ENCODE measurements around the gene PTPRF.

Gene PTPRF

DNA sequence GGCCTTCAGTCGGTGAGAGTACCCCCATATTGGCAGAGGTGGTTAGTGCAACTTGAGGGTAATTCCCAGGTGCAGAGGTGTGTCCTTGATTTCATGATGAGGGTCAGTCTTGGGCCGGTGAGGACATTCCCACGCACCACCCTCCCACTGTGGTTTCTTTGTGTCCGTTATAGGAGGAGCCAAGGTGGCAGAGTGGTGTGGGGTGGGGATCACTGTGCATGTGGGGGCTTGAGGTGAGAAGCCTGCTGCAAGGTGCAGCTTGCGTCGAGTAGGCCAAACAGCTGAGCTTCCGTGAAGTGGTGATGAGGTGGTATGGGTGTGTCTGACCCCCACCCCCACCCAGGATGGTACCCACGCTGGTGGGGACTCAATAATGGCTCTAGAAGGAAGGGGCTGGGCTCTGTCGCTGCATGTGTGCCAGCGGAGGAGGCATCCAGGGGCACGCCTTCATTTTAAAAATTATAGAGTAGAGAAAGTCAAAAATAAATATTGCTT lies 6.2 kb downstream of the PTPRF start:
- no peak for DNase-seq (ENCODE audit: extremely low spot score)
- ChIA-PET CTCF (no interaction called here), POLR2A (no interaction called here)
- no peak for TF ChIP-seq FOXM1 (IDR thresholded peaks at IDR 0.05; ENCODE audit: borderline replicate concordance)
- TF ChIP-seq BHLHE40 (IDR thresholded peaks at IDR 0.05; ENCODE audit: borderline replicate concordance) = no peak
- no peak for TF ChIP-seq CTBP1 (IDR thresholded peaks at IDR 0.05; ENCODE audit: borderline replicate concordance)
- TF ChIP-seq HDGF (IDR thresholded peaks at IDR 0.05; ENCODE audit: borderline replicate concordance) = no peak
- TF ChIP-seq FOXK2 (IDR thresholded peaks at IDR 0.05) = no peak
- no peak for TF ChIP-seq FOXA1 (IDR thresholded peaks at IDR 0.05)

DNA sequence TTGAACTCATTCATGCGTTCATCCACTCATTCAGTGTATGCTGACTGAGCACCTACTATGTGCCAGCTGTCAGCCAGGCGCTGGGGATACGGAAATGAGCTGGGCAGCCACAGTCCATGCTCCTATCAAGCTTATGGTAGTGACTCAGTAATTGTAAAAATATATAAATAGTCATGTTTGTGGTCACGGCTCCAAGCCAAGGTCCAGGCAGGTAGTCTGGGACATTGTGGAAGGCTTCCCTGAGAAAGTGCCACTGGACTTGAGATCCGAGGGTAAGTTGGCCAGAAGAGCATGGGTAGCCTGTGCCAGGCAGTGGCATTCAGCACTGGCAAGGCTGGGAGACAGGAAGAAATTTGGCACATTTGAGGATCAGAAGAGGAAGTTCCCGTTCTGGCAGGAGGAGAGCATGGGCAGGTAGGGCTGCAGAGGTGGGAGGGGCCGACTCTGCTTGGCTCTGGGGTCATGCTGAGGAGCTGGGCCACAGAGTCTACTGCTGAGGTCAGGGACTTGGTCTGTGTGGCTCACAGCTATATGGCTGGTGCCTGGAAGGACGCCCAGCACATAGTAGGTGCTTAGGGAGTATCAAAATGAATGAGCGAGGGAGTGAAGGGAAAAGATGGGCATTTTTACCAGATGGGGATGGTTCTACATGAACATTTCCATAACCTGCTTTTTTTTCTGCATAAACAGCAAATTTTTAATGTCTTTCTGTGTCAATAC lies 6.9 kb downstream of the PTPRF start:
- POLR2A ChIA-PET = no interaction called here
- CTCF ChIA-PET = no interaction called here
- no peak for DNase-seq (ENCODE audit: extremely low spot score)
- TF ChIP-seq TARDBP (IDR thresholded peaks at IDR 0.05) = no peak
- TF ChIP-seq HDGF (IDR thresholded peaks at IDR 0.05; ENCODE audit: borderline replicate concordance) = no peak
- TF ChIP-seq FOXA1 (IDR thresholded peaks at IDR 0.05) = no peak
- no peak for TF ChIP-seq ZNF384 (IDR thresholded peaks at IDR 0.05)
- no peak for TF ChIP-seq SP1 (IDR thresholded peaks at IDR 0.05)
- TF ChIP-seq CTBP1 (IDR thresholded peaks at IDR 0.05; ENCODE audit: borderline replicate concordance) = no peak
- TF ChIP-seq NFRKB (IDR thresholded peaks at IDR 0.05) = no peak
- no peak for TF ChIP-seq ARNT (IDR thresholded peaks at IDR 0.05)
- TF ChIP-seq FOXK2 (IDR thresholded peaks at IDR 0.05) = no peak
- TF ChIP-seq SUZ12 (IDR thresholded peaks at IDR 0.05) = no peak
- TF ChIP-seq LEF1 (IDR thresholded peaks at IDR 0.05; ENCODE audit: borderline replicate concordance) = no peak
- no peak for TF ChIP-seq L3MBTL2 (conservative IDR thresholded peaks at IDR 0.05)
- no peak for TF ChIP-seq BHLHE40 (IDR thresholded peaks at IDR 0.05; ENCODE audit: borderline replicate concordance)

DNA sequence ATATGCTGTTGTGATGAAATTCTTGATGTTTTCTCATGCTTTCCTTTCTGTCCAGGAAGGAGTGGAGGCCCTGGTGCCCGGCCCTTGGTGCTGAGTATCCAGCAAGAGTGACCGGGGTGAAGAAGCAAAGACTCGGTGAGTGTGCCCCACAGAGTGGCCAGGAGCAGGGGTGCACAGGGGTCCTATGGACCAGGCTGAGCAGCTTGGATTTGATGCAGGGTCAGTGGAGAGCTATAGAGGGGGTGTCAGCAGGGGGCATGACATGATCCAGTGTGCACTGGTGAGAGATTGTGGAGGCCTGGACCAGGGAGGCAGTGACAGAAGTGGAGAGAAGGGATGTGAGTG lies 7.4 kb downstream of the PTPRF start:
- TF ChIP-seq SP1 (IDR thresholded peaks at IDR 0.05) (no peak), FOXM1 (IDR thresholded peaks at IDR 0.05; ENCODE audit: borderline replicate concordance) (no peak), TARDBP (IDR thresholded peaks at IDR 0.05) (no peak), FOXK2 (IDR thresholded peaks at IDR 0.05) (no peak), HDGF (IDR thresholded peaks at IDR 0.05; ENCODE audit: borderline replicate concordance) (no peak), FOXA1 (IDR thresholded peaks at IDR 0.05) (no peak), BHLHE40 (IDR thresholded peaks at IDR 0.05; ENCODE audit: borderline replicate concordance) (no peak)
- ChIA-PET CTCF (no interaction called here), POLR2A (no interaction called here)
- no peak for DNase-seq (ENCODE audit: extremely low spot score)

DNA sequence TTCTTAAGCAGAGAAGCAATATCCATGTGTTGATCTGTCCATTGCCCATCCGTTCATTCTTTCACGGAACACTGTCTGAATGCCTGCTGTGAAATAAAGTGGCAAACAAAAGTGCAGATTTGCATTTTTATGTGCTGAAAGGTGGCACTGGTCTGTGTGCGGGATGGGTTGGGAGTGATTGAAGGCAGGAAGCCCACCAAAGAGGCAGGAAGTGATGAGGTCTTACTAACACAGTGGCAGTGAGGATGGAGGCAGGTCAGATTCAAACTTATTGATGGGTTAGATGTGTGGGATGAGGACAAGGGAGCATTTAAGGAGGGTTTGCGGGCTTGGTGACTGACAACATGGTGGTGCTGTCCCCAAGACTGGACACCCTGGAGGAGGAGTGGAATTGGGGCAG lies 8.3 kb downstream of the PTPRF start:
- CTCF ChIA-PET = no interaction called here
- POLR2A ChIA-PET = no interaction called here
- TF ChIP-seq SP1 (IDR thresholded peaks at IDR 0.05) (no peak), L3MBTL2 (conservative IDR thresholded peaks at IDR 0.05) (no peak), FOXM1 (IDR thresholded peaks at IDR 0.05; ENCODE audit: borderline replicate concordance) (no peak), FOXA1 (IDR thresholded peaks at IDR 0.05) (no peak), LEF1 (IDR thresholded peaks at IDR 0.05; ENCODE audit: borderline replicate concordance) (no peak), BHLHE40 (IDR thresholded peaks at IDR 0.05; ENCODE audit: borderline replicate concordance) (no peak)
- DNase-seq (ENCODE audit: extremely low spot score) = no peak

DNA sequence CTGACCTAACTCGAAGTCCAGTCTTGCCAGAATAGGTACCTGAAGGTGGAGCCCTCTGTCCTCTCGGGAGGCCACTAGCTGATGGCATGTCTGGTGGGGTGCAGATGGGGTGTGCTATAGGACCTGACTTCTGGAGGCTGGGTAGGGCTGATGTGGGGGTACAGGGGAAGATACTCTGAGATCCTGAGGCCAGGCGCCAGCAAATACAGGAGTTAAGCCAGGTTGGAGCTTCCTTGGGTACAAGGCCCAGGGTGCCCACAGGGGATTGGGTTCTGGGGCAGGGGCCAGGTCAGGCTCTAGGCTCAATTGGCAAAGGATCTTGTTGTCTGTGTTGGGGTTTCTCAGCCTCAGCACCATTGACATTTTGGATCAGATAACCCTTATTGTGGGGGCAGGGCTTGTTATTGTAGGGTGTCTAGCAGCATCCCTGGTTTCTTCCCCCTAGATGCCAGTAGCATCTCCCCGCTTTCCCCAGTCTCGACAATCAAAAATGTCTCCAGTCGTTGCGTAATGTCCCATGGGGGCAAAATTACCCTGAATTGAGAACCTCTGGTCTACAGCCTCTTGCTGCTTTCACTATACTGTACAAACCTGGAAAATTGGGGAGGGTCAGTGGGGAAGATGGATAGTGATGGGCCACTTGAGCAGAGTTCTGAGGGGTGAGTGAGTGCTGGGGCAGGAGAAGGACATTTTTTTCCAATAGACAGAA lies 9.2 kb downstream of the PTPRF start:
- no peak for DNase-seq (ENCODE audit: extremely low spot score)
- CTCF ChIA-PET = no interaction called here
- no peak for TF ChIP-seq NFRKB (IDR thresholded peaks at IDR 0.05)
- no peak for TF ChIP-seq FOXK2 (IDR thresholded peaks at IDR 0.05)
- no peak for TF ChIP-seq BHLHE40 (IDR thresholded peaks at IDR 0.05; ENCODE audit: borderline replicate concordance)
- no peak for TF ChIP-seq CTBP1 (IDR thresholded peaks at IDR 0.05; ENCODE audit: borderline replicate concordance)
- no peak for TF ChIP-seq HDGF (IDR thresholded peaks at IDR 0.05; ENCODE audit: borderline replicate concordance)
- no peak for TF ChIP-seq ARNT (IDR thresholded peaks at IDR 0.05)
- no peak for TF ChIP-seq ZNF384 (IDR thresholded peaks at IDR 0.05)
- POLR2A ChIA-PET = no interaction called here

DNA sequence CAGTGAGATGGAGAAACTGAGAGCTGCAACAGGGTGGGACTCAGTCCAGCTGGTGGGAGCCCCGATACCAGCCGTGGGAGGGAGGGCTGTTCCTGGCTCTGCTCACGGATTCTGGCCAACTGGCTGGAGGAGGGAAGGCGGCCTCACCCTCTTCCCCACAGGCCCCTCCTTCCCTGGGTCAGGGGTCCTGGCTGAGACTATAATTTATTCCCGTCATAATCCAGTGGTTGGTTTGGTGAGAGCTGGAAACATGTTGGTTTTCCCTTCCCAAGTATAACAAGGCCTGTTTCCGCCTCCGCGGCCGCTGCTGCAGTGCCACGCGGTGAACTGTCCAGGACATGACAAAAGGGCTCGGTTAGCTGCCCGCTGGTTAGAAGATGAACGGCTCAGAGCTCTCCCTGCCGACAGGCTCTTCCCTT lies 10.0 kb downstream of the PTPRF start:
- DNase-seq (ENCODE audit: extremely low spot score) = no peak
- TF ChIP-seq NFRKB (IDR thresholded peaks at IDR 0.05) (no peak), ELF4 (IDR thresholded peaks at IDR 0.05) (no peak), FOXM1 (IDR thresholded peaks at IDR 0.05; ENCODE audit: borderline replicate concordance) (no peak), HDGF (IDR thresholded peaks at IDR 0.05; ENCODE audit: borderline replicate concordance) (no peak), TARDBP (IDR thresholded peaks at IDR 0.05) (no peak), L3MBTL2 (conservative IDR thresholded peaks at IDR 0.05) (no peak), SP1 (IDR thresholded peaks at IDR 0.05) (no peak), BHLHE40 (IDR thresholded peaks at IDR 0.05; ENCODE audit: borderline replicate concordance) (no peak), ARNT (IDR thresholded peaks at IDR 0.05) (no peak), ZNF384 (IDR thresholded peaks at IDR 0.05) (no peak), LEF1 (IDR thresholded peaks at IDR 0.05; ENCODE audit: borderline replicate concordance) (no peak), FOXK2 (IDR thresholded peaks at IDR 0.05) (no peak), CTBP1 (IDR thresholded peaks at IDR 0.05; ENCODE audit: borderline replicate concordance) (no peak), SUZ12 (IDR thresholded peaks at IDR 0.05) (no peak)
- TF ChIP-seq, protein P1, sequence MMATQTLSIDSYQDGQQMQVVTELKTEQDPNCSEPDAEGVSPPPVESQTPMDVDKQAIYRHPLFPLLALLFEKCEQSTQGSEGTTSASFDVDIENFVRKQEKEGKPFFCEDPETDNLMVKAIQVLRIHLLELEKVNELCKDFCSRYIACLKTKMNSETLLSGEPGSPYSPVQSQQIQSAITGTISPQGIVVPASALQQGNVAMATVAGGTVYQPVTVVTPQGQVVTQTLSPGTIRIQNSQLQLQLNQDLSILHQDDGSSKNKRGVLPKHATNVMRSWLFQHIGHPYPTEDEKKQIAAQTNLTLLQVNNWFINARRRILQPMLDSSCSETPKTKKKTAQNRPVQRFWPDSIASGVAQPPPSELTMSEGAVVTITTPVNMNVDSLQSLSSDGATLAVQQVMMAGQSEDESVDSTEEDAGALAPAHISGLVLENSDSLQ (IDR thresholded peaks at IDR 0.05) = no peak
- ChIA-PET POLR2A (no interaction called here), CTCF (interaction anchor here (0.6 kb wide), 1 partner anchor 614 kb away, joined by 3 read pairs; no protein-coding TSS in a partner anchor)

DNA sequence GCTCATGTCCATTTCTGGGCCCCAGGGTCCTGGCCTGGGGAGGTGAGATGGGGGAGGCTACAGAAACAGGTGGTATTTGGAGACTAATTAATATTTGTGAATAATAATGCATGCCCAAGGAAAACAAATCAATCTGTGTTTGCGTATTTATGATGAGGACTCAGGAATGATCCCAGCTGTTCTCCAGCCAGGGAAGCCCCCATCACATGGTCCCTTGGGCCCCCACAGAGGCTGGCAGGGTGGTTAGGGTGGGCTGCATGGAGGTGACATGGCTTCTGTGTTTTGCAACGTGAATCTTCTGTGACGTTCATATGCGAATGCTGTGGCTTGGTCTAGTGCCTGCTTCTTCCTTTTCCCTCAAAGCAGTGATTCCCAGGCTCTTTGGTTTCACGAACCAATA lies 10.5 kb downstream of the PTPRF start:
- ChIA-PET POLR2A (interaction anchor here (1.5 kb wide), 1 partner anchor 10 kb away, joined by 4 read pairs; the partner anchor contains the start of gene PTPRF), CTCF (interaction anchor here (0.6 kb wide), 1 partner anchor 614 kb away, joined by 3 read pairs; no protein-coding TSS in a partner anchor)
- DNase-seq (ENCODE audit: extremely low spot score) = no peak
- TF ChIP-seq NFRKB (IDR thresholded peaks at IDR 0.05) = no peak
- no peak for TF ChIP-seq BHLHE40 (IDR thresholded peaks at IDR 0.05; ENCODE audit: borderline replicate concordance)
- TF ChIP-seq ARNT (IDR thresholded peaks at IDR 0.05) = no peak
- TF ChIP-seq FOXA1 (IDR thresholded peaks at IDR 0.05) = no peak
- no peak for TF ChIP-seq HDGF (IDR thresholded peaks at IDR 0.05; ENCODE audit: borderline replicate concordance)
- TF ChIP-seq LEF1 (IDR thresholded peaks at IDR 0.05; ENCODE audit: borderline replicate concordance) = no peak
- TF ChIP-seq L3MBTL2 (conservative IDR thresholded peaks at IDR 0.05) = no peak
- TF ChIP-seq FOXK2 (IDR thresholded peaks at IDR 0.05) = no peak
- no peak for TF ChIP-seq FOXM1 (IDR thresholded peaks at IDR 0.05; ENCODE audit: borderline replicate concordance)
- no peak for TF ChIP-seq SP1 (IDR thresholded peaks at IDR 0.05)
- no peak for TF ChIP-seq ZNF384 (IDR thresholded peaks at IDR 0.05)
- TF ChIP-seq CTBP1 (IDR thresholded peaks at IDR 0.05; ENCODE audit: borderline replicate concordance) = no peak
- TF ChIP-seq TARDBP (IDR thresholded peaks at IDR 0.05) = no peak
- TF ChIP-seq, protein P1 (IDR thresholded peaks at IDR 0.05) = no peak
- no peak for TF ChIP-seq SUZ12 (IDR thresholded peaks at IDR 0.05)
- TF ChIP-seq ELF4 (IDR thresholded peaks at IDR 0.05) = no peak

All from HEK293T (cell line).